Hypothalamus (tissue), 51 donors: ENCODE results near the gene BOLA3.
A peak's percentile ranks its signal among the peaks of the same experiment; 100 is the strongest.
"Not testable (repeated sequence)": the region's sequence is repeated elsewhere in the genome, so short reads cannot be mapped to it uniquely, and the experiment has no call there.

ENCODE experiments used
- DNase-seq, 51 donors: peaks; one replicate each; lab custom pipeline; 2025; lab: John Stamatoyannopoulos, UW

BOLA3 gene

GRCh38 chr2:74105413-74105812 lies 42.3 kb downstream of the BOLA3 start:
- DNase-seq = no peak

GRCh38 chr2:74104839-74105238 lies 42.9 kb downstream of the BOLA3 start:
- DNase-seq = no peak

GRCh38 chr2:74103763-74104162 lies 43.9 kb downstream of the BOLA3 start:
- DNase-seq = no peak

- no peak for DNase-seq
These were observed 45.2 kb downstream of the BOLA3 start for GRCh38 chr2:74102516-74102915.

GRCh38 chr2:74101574-74102300 lies 46.0 kb downstream of the BOLA3 start:
- DNase-seq = no peak

GRCh38 chr2:74100254-74101216 lies 47.2 kb downstream of the BOLA3 start:
- DNase-seq = no peak

- DNase-seq = peak in 5 of 51 donors; percentile 11 to 44 (median 17)
These were observed 47.9 kb downstream of the BOLA3 start for GRCh38 chr2:74099835-74100234.

GRCh38 chr2:74099271-74099670 lies 48.4 kb downstream of the BOLA3 start:
- DNase-seq = no peak

GRCh38 chr2:74097574-74097973 lies 50.1 kb downstream of the BOLA3 start:
- DNase-seq = no peak

GRCh38 chr2:74096052-74096451 lies 51.7 kb downstream of the BOLA3 start:
- DNase-seq = no peak

GRCh38 chr2:74095632-74096031 lies 52.1 kb downstream of the BOLA3 start:
- DNase-seq = no peak

GRCh38 chr2:74094291-74094690 lies 53.4 kb downstream of the BOLA3 start:
- no peak for DNase-seq

GRCh38 chr2:74093840-74094239 lies 53.9 kb downstream of the BOLA3 start:
- peak in 8 of 51 donors; percentile 27 to 55 (median 37) for DNase-seq

GRCh38 chr2:74093426-74093825 lies 54.3 kb downstream of the BOLA3 start:
- no peak for DNase-seq

GRCh38 chr2:74092275-74092674 lies 55.4 kb downstream of the BOLA3 start:
- peak in 8 of 51 donors; percentile 13 to 42 (median 32) for DNase-seq

GRCh38 chr2:74091391-74091790 lies 56.3 kb downstream of the BOLA3 start:
- peak in 1 of 51 donors; percentile 9 for DNase-seq

GRCh38 chr2:74089816-74090745 lies 57.6 kb downstream of the BOLA3 start:
- no peak for DNase-seq

GRCh38 chr2:74088676-74089075 lies 59.0 kb downstream of the BOLA3 start:
- not testable (repeated sequence) for DNase-seq

GRCh38 chr2:74087696-74088095 lies 60.0 kb downstream of the BOLA3 start:
- no peak for DNase-seq

- no peak for DNase-seq
These were observed 61.7 kb downstream of the BOLA3 start for GRCh38 chr2:74086021-74086420.
